Neural cell (in vitro differentiated cells): ENCODE measurements around the gene ST3GAL3. TPM values are rescaled to one million over a fixed set of nuclear protein-coding genes. Genes with fewer than 3 reads are reported as not detected.

Experiments used
- H2AFZ ChIP-seq: fragments of 200-600, 300-800 bp; sonication (generic), shearing (Covaris generic); 2 replicates; pipeline ENCODE4 v1.6.0; 2014; ENCODE audit warnings: low read depth, mild to moderate bottlenecking, antibody characterized with exemption, low read length, moderate library complexity
- H3F3A ChIP-seq: fragments of 200-600 bp; shearing (Covaris generic); 2 replicates; pipeline ENCODE4 v1.6.1; 2016; ENCODE audit warnings: mild to moderate bottlenecking, moderate library complexity, mixed read lengths, antibody characterized with exemption, low read length; ENCODE audit not compliant: insufficient read depth, poor library complexity, severe bottlenecking
- H3K27ac ChIP-seq: fragments of 200-600, 300-800 bp; sonication (generic), shearing (Covaris generic); 2 replicates; pipeline ENCODE4 v1.5.1; 2014; ENCODE audit warnings: mild to moderate bottlenecking, low read length, moderate library complexity
- H3K27me3 ChIP-seq: fragments of 300-800, 200-600 bp; sonication (generic), shearing (Covaris generic); 2 replicates; pipeline ENCODE4 v1.6.0; 2014; ENCODE audit warnings: mild to moderate bottlenecking, low read depth, low read length, moderate library complexity; ENCODE audit not compliant: insufficient read depth
- H3K36me3 ChIP-seq: fragments of 300-800, 200-600 bp; sonication (generic), shearing (Covaris generic); 2 replicates; pipeline ENCODE4 v1.5.1; 2014; ENCODE audit warnings: mild to moderate bottlenecking, antibody characterized with exemption, low read length, moderate library complexity; ENCODE audit not compliant: insufficient read depth
- H3K4me2 ChIP-seq: fragments of 300-800, 200-600 bp; sonication (generic), shearing (Covaris generic); 2 replicates; pipeline ENCODE4 v1.6.0; 2014; ENCODE audit warnings: mild to moderate bottlenecking, low read length
- H3K4me3 ChIP-seq: fragments of 300-800, 200-600 bp; sonication (generic), shearing (Covaris generic); 2 replicates; pipeline ENCODE4 v1.5.1; 2014; ENCODE audit warnings: mild to moderate bottlenecking, low read length, moderate library complexity
- H3K79me2 ChIP-seq: fragments of 200-600 bp; shearing (Covaris generic); replicated peaks from 2 replicates; pipeline ENCODE4 v1.6.0; 2014; ENCODE audit warnings: mild to moderate bottlenecking, low read length, moderate library complexity; ENCODE audit not compliant: insufficient read depth
- H3K9ac ChIP-seq: fragments of 300-800, 200-600 bp; sonication (generic), shearing (Covaris generic); 2 replicates; pipeline ENCODE4 v1.6.1; 2016; ENCODE audit warnings: mild to moderate bottlenecking, low read length, mixed read lengths
- H3K9me2 ChIP-seq: fragments of 200-600 bp; shearing (Covaris generic); 2 replicates; pipeline ENCODE4 v1.6.1; 2016; ENCODE audit warnings: mild to moderate bottlenecking, low read length, mixed read lengths; ENCODE audit not compliant: insufficient read depth
- H3K9me3 ChIP-seq: fragments of 200-600, 300-800 bp; sonication (generic), shearing (Covaris generic); 2 replicates; pipeline ENCODE4 v1.6.1; 2016; ENCODE audit warnings: mild to moderate bottlenecking, mixed run types, low read length, moderate library complexity, mixed read lengths
- H4K20me1 ChIP-seq: fragments of 200-600 bp; shearing (Covaris generic); 2 replicates; pipeline ENCODE4 v1.6.1; 2016; ENCODE audit warnings: mild to moderate bottlenecking, mixed run types; ENCODE audit not compliant: insufficient read depth
- CTCF ChIP-seq: fragments of 450-650 bp; IDR thresholded peaks from 2 replicates; pipeline ENCODE4 v1.5.1; 2014; ENCODE audit warnings: antibody characterized with exemption, mild to moderate bottlenecking, moderate library complexity; ENCODE audit not compliant: poor library complexity, severe bottlenecking
- EP300 ChIP-seq: fragments of 450-650 bp; conservative IDR thresholded peaks from 2 replicates; pipeline ENCODE4 v1.6.1; 2014; ENCODE audit warnings: antibody characterized with exemption, mild to moderate bottlenecking, moderate library complexity; ENCODE audit not compliant: poor library complexity, severe bottlenecking
- EZH2 ChIP-seq: fragments of 200-600, 300-800 bp; shearing (Covaris generic), sonication (generic); IDR thresholded peaks from 2 replicates; pipeline ENCODE4 v1.6.1; 2014; ENCODE audit warnings: antibody characterized with exemption, low read length, borderline replicate concordance, mild to moderate bottlenecking; ENCODE audit not compliant: insufficient read depth, poor library complexity, severe bottlenecking
- MXI1 ChIP-seq: fragments of 450-650 bp; conservative IDR thresholded peaks from 2 replicates; pipeline ENCODE4 v1.6.1; 2014; ENCODE audit warnings: antibody characterized with exemption, mild to moderate bottlenecking; ENCODE audit not compliant: poor library complexity, severe bottlenecking
- POLR2AphosphoS5 ChIP-seq: IDR thresholded peaks from 2 replicates; pipeline ENCODE4 v1.6.1; 2012
- RAD21 ChIP-seq: fragments of 450-650 bp; conservative IDR thresholded peaks from 2 replicates; pipeline ENCODE4 v1.6.1; 2014; ENCODE audit warnings: antibody characterized with exemption, mild to moderate bottlenecking, moderate library complexity
- REST ChIP-seq: IDR thresholded peaks from 2 replicates; pipeline ENCODE4 v1.6.1; 2012; ENCODE audit warnings: borderline replicate concordance
- SMC3 ChIP-seq: fragments of 450-650 bp; conservative IDR thresholded peaks from 2 replicates; pipeline ENCODE4 v1.6.1; 2014; ENCODE audit warnings: antibody characterized with exemption, mild to moderate bottlenecking, moderate library complexity; ENCODE audit not compliant: poor library complexity
- TAF1 ChIP-seq: IDR thresholded peaks from 2 replicates; pipeline ENCODE4 v1.6.1; 2012; ENCODE audit warnings: low read depth
- polyA plus RNA-seq: library from polyadenylated mRNA; depleted of rRNA; stranded (reverse); fragments of >200 nt; gene quantifications from 2 replicates; pipeline ENCODE4 v1.2.3, GENCODE V29; 2014

ST3GAL3 gene
- polyA plus RNA-seq, 1 donor from 2014 or later = 36.8 TPM

- H3K9ac ChIP-seq = no peak overlapping the region
- H3K9me2 ChIP-seq = no peaks in the 10 kb centered on the region
- no peak overlapping the region for H3K4me3 ChIP-seq
- no peaks in the 10 kb centered on the region for H3K9me3 ChIP-seq
- no peaks in the 10 kb centered on the region for H4K20me1 ChIP-seq
- TF ChIP-seq RAD21 = no peak
- no peak for TF ChIP-seq POLR2AphosphoS5
- no peak for TF ChIP-seq MXI1
- no peak for TF ChIP-seq EZH2
- TF ChIP-seq CTCF = no peak
- no peak for TF ChIP-seq EP300
- TF ChIP-seq TAF1 = no peak
- no peak for TF ChIP-seq SMC3
- no peak for TF ChIP-seq REST
- H3K79me2 ChIP-seq = no peaks in the 10 kb centered on the region
- H3K27ac ChIP-seq = no peak overlapping the region
- no peaks in the 10 kb centered on the region for H3K27me3 ChIP-seq
- no peak overlapping the region for H2AFZ ChIP-seq
- H3K36me3 ChIP-seq = no peaks in the 10 kb centered on the region
- no peaks in the 10 kb centered on the region for H3F3A ChIP-seq
- H3K4me2 ChIP-seq = no peak overlapping the region
These were observed 101.8 kb downstream of the ST3GAL3 start for GRCh38 chr1:43809097-43809673.

DNA sequence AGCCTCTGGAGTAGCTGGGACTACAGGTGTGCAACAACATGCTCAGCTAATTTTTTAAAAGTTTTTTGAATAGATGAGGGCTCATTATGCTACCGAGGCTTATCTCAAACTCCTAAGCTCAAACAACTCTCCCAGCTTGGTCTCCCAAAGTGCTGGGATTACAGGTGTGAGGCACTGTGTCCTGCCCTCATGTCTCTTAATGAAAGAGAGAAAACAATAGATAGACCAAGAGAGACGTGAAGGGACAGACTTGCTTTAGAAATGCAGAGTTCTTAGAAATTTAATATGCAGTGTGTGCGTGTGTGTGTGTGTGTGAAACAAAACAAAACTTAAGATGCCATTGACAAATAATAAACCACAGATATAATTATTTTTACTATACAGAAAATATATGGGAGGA, 105.2 kb downstream of the ST3GAL3 start:
- no peaks in the 10 kb centered on the region for H4K20me1 ChIP-seq
- no peak for TF ChIP-seq EP300
- TF ChIP-seq CTCF = no peak
- TF ChIP-seq RAD21 = no peak
- H2AFZ ChIP-seq = no peak overlapping the region
- no peaks in the 10 kb centered on the region for H3K36me3 ChIP-seq
- H3K27ac ChIP-seq = no peak overlapping the region
- H3K4me3 ChIP-seq = no peak overlapping the region
- H3K9me2 ChIP-seq = no peaks in the 10 kb centered on the region
- no peaks in the 10 kb centered on the region for H3K27me3 ChIP-seq
- no peak overlapping the region for H3K9ac ChIP-seq
- H3K4me2 ChIP-seq = no peak overlapping the region
- no peaks in the 10 kb centered on the region for H3K79me2 ChIP-seq
- H3F3A ChIP-seq = no peaks in the 10 kb centered on the region
- no peaks in the 10 kb centered on the region for H3K9me3 ChIP-seq
